GM12891 (cell line): ENCODE results near the gene APLP2.

Experiments
- PAX5 ChIP-seq: IDR thresholded peaks from 2 replicates; pipeline ENCODE4 v1.6.1; 2011; ENCODE audit warnings: low read length, moderate library complexity, mild to moderate bottlenecking; ENCODE audit not compliant: insufficient read depth, severe bottlenecking
- POLR2A ChIP-seq: IDR thresholded peaks from 2 replicates; pipeline ENCODE4 v1.6.1; 2011; ENCODE audit warnings: low read depth, low read length, control low read depth
- POLR2AphosphoS5 ChIP-seq: IDR thresholded peaks from 2 replicates; pipeline ENCODE4 v1.6.1; 2011; ENCODE audit warnings: low read depth, low read length, control low read depth
- POU2F2 ChIP-seq: IDR thresholded peaks from 2 replicates; pipeline ENCODE4 v1.6.1; 2011; ENCODE audit warnings: low read depth, mild to moderate bottlenecking, control low read depth, low read length, moderate library complexity
- TAF1 ChIP-seq: IDR thresholded peaks from 2 replicates; pipeline ENCODE4 v1.6.1; 2011; ENCODE audit warnings: low read depth, low read length, control low read depth

DNA sequence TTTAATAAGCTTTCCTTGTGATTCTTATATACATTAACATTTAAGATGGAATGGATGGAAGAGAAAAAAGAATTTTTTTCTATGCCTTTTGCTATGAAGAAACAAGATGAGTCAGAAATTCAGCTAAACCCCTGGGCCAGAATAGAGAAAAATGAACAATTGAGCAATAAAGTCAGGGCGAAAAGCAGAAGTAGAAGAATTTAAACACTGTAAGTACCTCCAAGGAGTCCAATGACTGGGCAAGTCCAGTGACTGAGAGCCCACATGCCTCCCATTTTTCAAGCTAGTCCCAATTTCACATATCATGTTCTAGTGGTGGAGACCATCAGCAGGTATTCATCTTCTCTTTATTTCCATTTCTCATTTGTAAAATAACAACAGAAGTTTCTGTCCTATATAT, 18.6 kb upstream of the APLP2 start:
- TF ChIP-seq POLR2A (no peak), TAF1 (no peak), POLR2AphosphoS5 (no peak), PAX5 (no peak), POU2F2 (no peak)
